CD4-positive, alpha-beta T cell (primary cell): Measurements from ENCODE around the gene KCNJ15. TPM values are rescaled to one million over a fixed set of nuclear protein-coding genes. Genes with fewer than 3 reads are reported as not detected.
A peak's percentile ranks its signal among the peaks of the same experiment; 100 is the strongest.

Experiments
- ATAC-seq: fragments of 200-7000 bp; cut with Tn5 transposase; one replicate; pipeline ENCODE4 v1.10.0; 2022; ENCODE audit warnings: mild to moderate bottlenecking; ENCODE audit not compliant: poor library complexity
- CTCF ChIA-PET: fragments of 350-600 bp; sonication (Branson Sonifier 250); formaldehyde crosslinking; loops from one replicate; lab custom pipeline; 2021; ENCODE audit warnings: antibody characterized with exemption, inconsistent platforms; lab: Charles Lee
- POLR2A ChIA-PET: fragments of 350-600 bp; sonication (Branson Sonifier 250); formaldehyde crosslinking; loops from one replicate; lab custom pipeline; 2021; ENCODE audit warnings: antibody characterized with exemption, inconsistent platforms; lab: Charles Lee
- DNase-seq, 14 experiments: peaks; one replicate each; pipeline ENCODE4 v3.0.0-alpha.2; 2013 to 2020; ENCODE audit warnings: mixed read lengths in 2 of 14
- H3K27ac ChIP-seq, 2 donors: one replicate each; pipeline versions ENCODE4 v1.5.1 to v1.7.0; 2013; ENCODE audit warnings: low read length in 2 of 2, low read depth in 1 of 2, mild to moderate bottlenecking in 1 of 2
- H3K27me3 ChIP-seq, 2 experiments: 1 replicate in 1 of 2; 2 replicates in 1 of 2; pipeline versions ENCODE4 v1.6.1 to v1.7.0; 2013; ENCODE audit warnings: low read length in 2 of 2, control low read depth in 1 of 2, mild to moderate bottlenecking in 1 of 2, moderate library complexity in 1 of 2; ENCODE audit not compliant: insufficient read depth in 2 of 2, control insufficient read depth in 1 of 2
- H3K36me3 ChIP-seq: one replicate; pipeline ENCODE4 v1.6.1; 2013; ENCODE audit warnings: low read length, control low read depth; ENCODE audit not compliant: insufficient read depth
- H3K4me1 ChIP-seq: one replicate; pipeline ENCODE4 v1.6.1; 2013; ENCODE audit warnings: low read length, control low read depth; ENCODE audit not compliant: insufficient read depth
- H3K4me3 ChIP-seq: one replicate; pipeline ENCODE4 v1.5.1; 2013; ENCODE audit warnings: mild to moderate bottlenecking, low read length, moderate library complexity
- H3K9me3 ChIP-seq, 2 experiments: 1 replicate in 1 of 2; 2 replicates in 1 of 2; pipeline versions ENCODE4 v1.6.1 to v1.7.0; 2013; ENCODE audit warnings: low read length in 2 of 2, mild to moderate bottlenecking in 2 of 2, control low read depth in 1 of 2, moderate library complexity in 1 of 2; ENCODE audit not compliant: control insufficient read depth in 1 of 2, insufficient read depth in 1 of 2
- H3K27ac Mint-ChIP-seq: one replicate; pipeline ENCODE4 v1.8.0; 2020; ENCODE audit warnings: mixed read lengths
- H3K27me3 Mint-ChIP-seq: one replicate; pipeline ENCODE4 v1.8.0; 2021; ENCODE audit warnings: mixed read lengths
- H3K36me3 Mint-ChIP-seq: one replicate; pipeline ENCODE4 v1.8.0; 2021; ENCODE audit warnings: low read depth, mixed read lengths
- H3K4me1 Mint-ChIP-seq: one replicate; pipeline ENCODE4 v1.8.0; 2021; ENCODE audit warnings: low read depth, mixed read lengths
- H3K4me3 Mint-ChIP-seq: one replicate; pipeline ENCODE4 v1.8.0; 2020; ENCODE audit warnings: mild to moderate bottlenecking, mixed read lengths
- H3K9me3 Mint-ChIP-seq: one replicate; pipeline ENCODE4 v1.8.0; 2020; ENCODE audit warnings: mixed read lengths
- intact Hi-C, 2 experiments: fragments of 100-400 bp; cut with DNase I in 1 of 2; cut with micrococcal nuclease in 1 of 2; formaldehyde crosslinking; loops; one replicate each; pipeline versions ENCODE4 v1.15.1 to v1.9.0; 2023 to 2025; cut with DNase I, micrococcal nuclease
- total RNA-seq, 174 experiments: library from RNA in 2 of 174; stranded (reverse) in 2 of 174; gene quantifications; one replicate each; pipeline ENCODE4 v1.2.3 and lab custom pipeline; 2021 to 2026
- TF ChIP-seq, protein P1 (sequence below): fragments of 200-600 bp; IDR thresholded peaks from one replicate; pipeline ENCODE4 v1.8.0; 2022; ENCODE audit warnings: antibody characterized with exemption, mild to moderate bottlenecking

Gene KCNJ15
- total RNA-seq, 2 experiments from 2014 or later: 0.19 TPM; not detected in 1

DNA sequence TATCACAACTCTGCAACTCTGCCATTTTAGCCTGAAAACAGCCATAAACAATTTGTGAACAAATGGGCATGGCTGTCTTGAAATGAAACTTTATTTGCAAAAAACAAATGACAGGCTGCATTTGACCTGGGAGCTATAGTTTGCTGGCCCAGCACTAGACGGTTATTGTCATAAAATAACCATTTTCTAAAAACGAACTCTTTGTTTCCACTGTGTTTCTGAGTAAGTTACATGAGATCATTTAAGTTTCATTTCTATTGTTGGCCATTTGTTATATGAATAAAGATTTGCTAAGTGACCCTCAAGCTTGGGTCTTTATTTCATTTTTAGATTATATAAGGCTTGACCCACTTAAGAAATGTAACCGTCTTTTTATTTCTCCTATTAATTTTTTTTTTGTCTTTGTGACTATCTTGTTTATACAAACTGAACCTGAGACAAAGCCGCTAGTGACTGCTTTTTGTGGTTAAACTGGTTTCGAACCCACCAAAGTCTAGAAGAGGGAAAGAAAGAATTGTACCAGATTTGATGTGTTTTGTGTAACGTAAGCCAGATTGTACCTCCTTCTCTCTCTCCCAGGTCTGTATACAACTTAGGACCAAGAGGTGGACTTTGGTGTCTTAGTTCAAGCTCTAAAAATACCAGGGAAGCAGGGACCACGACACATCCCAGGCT lies 12.9 kb upstream of the KCNJ15 start:
- H3K9me3 Mint-ChIP-seq: no peaks in the 10 kb centered on the region
- no peak overlapping the region for H3K4me3 Mint-ChIP-seq
- no peak for DNase-seq
- ChIA-PET POLR2A (no interaction called here), CTCF (no interaction called here)
- peak overlapping the region; percentile 73 for H3K27ac Mint-ChIP-seq
- no peaks in the 10 kb centered on the region for H3K36me3 ChIP-seq
- no peaks in the 10 kb centered on the region for H3K27me3 ChIP-seq
- H3K4me3 ChIP-seq: no peak overlapping the region
- intact Hi-C loops: no loop called here
- TF ChIP-seq, protein P1, sequence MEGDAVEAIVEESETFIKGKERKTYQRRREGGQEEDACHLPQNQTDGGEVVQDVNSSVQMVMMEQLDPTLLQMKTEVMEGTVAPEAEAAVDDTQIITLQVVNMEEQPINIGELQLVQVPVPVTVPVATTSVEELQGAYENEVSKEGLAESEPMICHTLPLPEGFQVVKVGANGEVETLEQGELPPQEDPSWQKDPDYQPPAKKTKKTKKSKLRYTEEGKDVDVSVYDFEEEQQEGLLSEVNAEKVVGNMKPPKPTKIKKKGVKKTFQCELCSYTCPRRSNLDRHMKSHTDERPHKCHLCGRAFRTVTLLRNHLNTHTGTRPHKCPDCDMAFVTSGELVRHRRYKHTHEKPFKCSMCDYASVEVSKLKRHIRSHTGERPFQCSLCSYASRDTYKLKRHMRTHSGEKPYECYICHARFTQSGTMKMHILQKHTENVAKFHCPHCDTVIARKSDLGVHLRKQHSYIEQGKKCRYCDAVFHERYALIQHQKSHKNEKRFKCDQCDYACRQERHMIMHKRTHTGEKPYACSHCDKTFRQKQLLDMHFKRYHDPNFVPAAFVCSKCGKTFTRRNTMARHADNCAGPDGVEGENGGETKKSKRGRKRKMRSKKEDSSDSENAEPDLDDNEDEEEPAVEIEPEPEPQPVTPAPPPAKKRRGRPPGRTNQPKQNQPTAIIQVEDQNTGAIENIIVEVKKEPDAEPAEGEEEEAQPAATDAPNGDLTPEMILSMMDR: no peak
- no peak overlapping the region for H3K27ac ChIP-seq
- no peak for ATAC-seq
- peaks cover 20% of the 10 kb centered on the region for H3K4me1 Mint-ChIP-seq
- peaks cover 13% of the 10 kb centered on the region for H3K4me1 ChIP-seq
- no peaks in the 10 kb centered on the region for H3K27me3 Mint-ChIP-seq
- H3K9me3 ChIP-seq: no peaks in the 10 kb centered on the region
- no peaks in the 10 kb centered on the region for H3K36me3 Mint-ChIP-seq

GRCh38 chr21:38244407-38244787 lies 12.4 kb upstream of the KCNJ15 start:
- no peaks in the 10 kb centered on the region for H3K27me3 ChIP-seq
- Mint-ChIP-seq H3K9me3 (no peaks in the 10 kb centered on the region), H3K27me3 (no peaks in the 10 kb centered on the region), H3K36me3 (no peaks in the 10 kb centered on the region), H3K27ac (peak overlapping the region; percentile 73), H3K4me3 (no peak overlapping the region), H3K4me1 (peaks cover 20% of the 10 kb centered on the region)
- H3K9me3 ChIP-seq: no peaks in the 10 kb centered on the region
- H3K36me3 ChIP-seq: no peaks in the 10 kb centered on the region
- TF ChIP-seq, protein P1: no peak
- DNase-seq (peak in 2 of 14 experiments; percentile 13 to 23), ATAC-seq (peak; percentile 27)
- H3K27ac ChIP-seq: no peak overlapping the region
- CTCF ChIA-PET: no interaction called here
- POLR2A ChIA-PET: interaction anchor here (0.6 kb wide), 1 partner anchor 9 kb away, joined by 3 read pairs; no protein-coding TSS in a partner anchor
- peaks cover 13% of the 10 kb centered on the region for H3K4me1 ChIP-seq
- no peak overlapping the region for H3K4me3 ChIP-seq
- intact Hi-C loops: no loop called here

DNA sequence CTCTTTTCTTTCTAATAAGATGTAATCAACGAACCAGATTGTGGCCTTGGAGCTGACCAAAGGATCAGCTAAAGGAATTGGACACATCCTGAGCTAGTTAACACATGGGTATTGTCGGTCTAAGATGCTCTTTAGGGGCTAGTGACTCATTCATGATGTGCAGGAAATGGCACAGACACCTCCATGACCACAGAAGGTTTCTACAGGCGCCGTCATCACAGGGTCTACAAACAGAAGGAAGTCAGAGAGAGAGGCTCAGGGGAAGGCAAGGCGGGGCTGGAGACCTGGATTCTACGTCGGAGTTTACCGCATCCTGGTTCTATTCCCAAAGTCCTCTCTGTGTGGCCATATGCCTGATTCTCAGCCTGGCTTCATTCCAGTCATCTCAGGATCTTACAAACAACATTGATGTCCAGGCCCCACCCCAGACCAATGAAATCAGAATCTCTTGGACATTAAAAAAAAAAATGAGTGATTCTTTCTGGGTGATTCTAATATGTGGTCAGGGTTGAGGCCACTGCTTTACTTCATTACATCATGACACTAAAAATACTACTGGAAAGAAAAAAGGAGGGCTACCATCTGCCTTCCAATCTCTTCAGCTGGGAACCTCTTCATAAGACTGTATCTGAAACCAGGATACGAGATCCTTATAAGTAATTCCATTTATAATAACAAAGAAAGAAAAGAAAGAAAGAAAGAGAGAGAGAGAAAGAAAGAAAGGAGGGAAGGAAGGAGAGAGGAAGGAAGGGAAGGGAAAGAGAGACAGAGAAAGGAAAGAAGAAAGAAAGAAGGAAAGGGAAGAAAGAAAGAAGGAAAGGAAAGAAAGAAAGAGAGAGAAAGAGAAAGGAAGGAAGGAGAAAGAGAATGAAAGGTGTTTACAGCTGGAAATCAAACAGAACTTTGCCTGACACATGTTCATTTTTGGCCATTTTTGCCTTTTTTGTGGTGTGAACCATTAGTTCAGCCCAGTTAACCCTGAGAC lies 11.6 kb upstream of the KCNJ15 start:
- Histone ChIP-seq H3K27ac (no peak overlapping the region), H3K4me3 (no peak overlapping the region), H3K4me1 (peaks cover 13% of the 10 kb centered on the region), H3K27me3 (no peaks in the 10 kb centered on the region), H3K36me3 (no peaks in the 10 kb centered on the region), H3K9me3 (no peaks in the 10 kb centered on the region)
- CTCF ChIA-PET: no interaction called here
- intact Hi-C loops: loop anchor here in 1 of 2 experiments (1.0 kb wide), 2 partner anchors 61 to 79 kb away; no protein-coding TSS in a partner anchor
- POLR2A ChIA-PET: interaction anchor here (0.6 kb wide), 1 partner anchor 8 kb away, joined by 3 read pairs; no protein-coding TSS in a partner anchor
- ATAC-seq: peak; percentile 94
- H3K27me3 Mint-ChIP-seq: no peaks in the 10 kb centered on the region
- H3K4me3 Mint-ChIP-seq: peak overlapping the region; percentile 1
- peaks cover 20% of the 10 kb centered on the region for H3K4me1 Mint-ChIP-seq
- H3K36me3 Mint-ChIP-seq: no peaks in the 10 kb centered on the region
- DNase-seq: peak; percentile 26 to 85 (median 56)
- H3K9me3 Mint-ChIP-seq: no peaks in the 10 kb centered on the region
- TF ChIP-seq, protein P1: no peak
- peak overlapping the region; percentile 73 for H3K27ac Mint-ChIP-seq
